Prostate gland (tissue), 2 donors: ENCODE data around the gene MED20. TPM values are rescaled to one million over a fixed set of nuclear protein-coding genes. Genes with fewer than 3 reads are reported as not detected.

Experiments used
- DNase-seq: peaks from one replicate; pipeline ENCODE4 v3.0.0-alpha.2; 2019; ENCODE audit warnings: low spot score
- H3K27ac ChIP-seq, 2 donors: fragments of 200-600 bp; sonication (generic); 2 replicates each; pipeline ENCODE4 v1.5.1; 2017 to 2019
- H3K27me3 ChIP-seq: fragments of 200-600 bp; sonication (generic); replicated peaks from 2 replicates; pipeline ENCODE4 v1.5.1; 2019; ENCODE audit not compliant: insufficient read depth
- H3K36me3 ChIP-seq, 2 donors: fragments of 200-600 bp; sonication (generic); 1 replicate in 1 of 2; 2 replicates in 1 of 2; pipeline versions ENCODE4 v1.5.1 to v1.8.1; 2017 to 2019
- H3K4me1 ChIP-seq: fragments of 200-600 bp; sonication (generic); replicated peaks from 2 replicates; pipeline ENCODE4 v1.5.1; 2019
- H3K4me3 ChIP-seq, 2 donors: fragments of 200-600 bp; sonication (generic); 2 replicates each; pipeline ENCODE4 v1.5.1; 2017 to 2019
- H3K9me3 ChIP-seq: fragments of 200-600 bp; sonication (generic); 2 replicates; pipeline ENCODE4 v1.5.1; 2017
- POLR2A ChIP-seq: fragments of 450-650 bp; IDR thresholded peaks from one replicate; pipeline ENCODE4 v1.6.1; 2016; ENCODE audit warnings: antibody characterized with exemption, mild to moderate bottlenecking
- POLR2AphosphoS5 ChIP-seq: sonication (generic); formaldehyde crosslinking; IDR thresholded peaks from one replicate; pipeline ENCODE4 v1.6.1; 2017; ENCODE audit warnings: antibody characterized with exemption
- WGBS: methylation state at CpG from one replicate; pipeline ENCODE4 v1.1.5; 2018; 5-methylcytosine and 5-hydroxymethylcytosine counted together
- intact Hi-C: fragments of 100-400 bp; cut with DNase I; formaldehyde crosslinking; loops from one replicate; pipeline ENCODE4 v1.14.2; 2022
- total RNA-seq, 2 donors: library from RNA; depleted of rRNA; stranded (reverse); fragments of >200 nt; gene quantifications; one replicate each; pipeline ENCODE4 v1.1.0, GENCODE V29; 2016
- TF ChIP-seq, protein P1 (sequence below), 4 experiments: fragments of 200-600 bp in 2 of 4; fragments of 450-650 bp in 2 of 4; sonication (generic) in 2 of 4; IDR thresholded peaks; 1 replicate in 3 of 4; 2 replicates in 1 of 4; pipeline ENCODE4 v1.5.1; 2016 to 2019; ENCODE audit warnings: antibody characterized with exemption in 4 of 4, mild to moderate bottlenecking in 2 of 4, moderate library complexity in 2 of 4

Gene MED20
- total RNA-seq, 2 donors from 2014 or later, result 20.2 to 25.5 TPM

DNA sequence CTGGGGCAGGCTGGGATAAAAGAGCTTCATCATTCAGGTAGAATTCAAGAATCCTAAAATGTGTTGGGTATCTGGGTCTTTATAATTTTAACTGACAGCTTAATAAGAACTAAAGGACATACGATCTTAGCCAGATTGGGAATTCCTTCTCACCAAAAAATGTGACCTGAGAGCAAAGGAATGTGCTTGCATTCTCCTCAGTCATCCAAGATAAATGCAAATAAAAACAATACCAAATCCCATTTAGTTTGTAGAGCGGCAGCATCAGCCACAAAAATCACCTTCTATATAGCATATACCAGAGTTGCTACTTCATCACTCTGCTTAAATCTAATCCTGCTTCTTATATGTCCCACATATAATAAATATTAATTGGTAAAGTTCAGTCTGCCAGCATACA, 42.7 kb downstream of the MED20 start:
- H3K9me3 ChIP-seq, result no peaks in the 10 kb centered on the region
- H3K36me3 ChIP-seq, result no peaks in the 10 kb centered on the region
- H3K4me3 ChIP-seq, result no peak overlapping the region
- H3K27me3 ChIP-seq, result no peaks in the 10 kb centered on the region
- no peak for DNase-seq
- no peaks in the 10 kb centered on the region for H3K4me1 ChIP-seq
- no peak for TF ChIP-seq POLR2AphosphoS5
- TF ChIP-seq, protein P1, sequence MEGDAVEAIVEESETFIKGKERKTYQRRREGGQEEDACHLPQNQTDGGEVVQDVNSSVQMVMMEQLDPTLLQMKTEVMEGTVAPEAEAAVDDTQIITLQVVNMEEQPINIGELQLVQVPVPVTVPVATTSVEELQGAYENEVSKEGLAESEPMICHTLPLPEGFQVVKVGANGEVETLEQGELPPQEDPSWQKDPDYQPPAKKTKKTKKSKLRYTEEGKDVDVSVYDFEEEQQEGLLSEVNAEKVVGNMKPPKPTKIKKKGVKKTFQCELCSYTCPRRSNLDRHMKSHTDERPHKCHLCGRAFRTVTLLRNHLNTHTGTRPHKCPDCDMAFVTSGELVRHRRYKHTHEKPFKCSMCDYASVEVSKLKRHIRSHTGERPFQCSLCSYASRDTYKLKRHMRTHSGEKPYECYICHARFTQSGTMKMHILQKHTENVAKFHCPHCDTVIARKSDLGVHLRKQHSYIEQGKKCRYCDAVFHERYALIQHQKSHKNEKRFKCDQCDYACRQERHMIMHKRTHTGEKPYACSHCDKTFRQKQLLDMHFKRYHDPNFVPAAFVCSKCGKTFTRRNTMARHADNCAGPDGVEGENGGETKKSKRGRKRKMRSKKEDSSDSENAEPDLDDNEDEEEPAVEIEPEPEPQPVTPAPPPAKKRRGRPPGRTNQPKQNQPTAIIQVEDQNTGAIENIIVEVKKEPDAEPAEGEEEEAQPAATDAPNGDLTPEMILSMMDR (IDR thresholded peaks at IDR 0.05), result no peak
- no peak for TF ChIP-seq POLR2A
- 78% methylated on average over 2 of the region's 2 CpGs for WGBS
- intact Hi-C loops, result no loop called here
- H3K27ac ChIP-seq, result no peak overlapping the region

DNA sequence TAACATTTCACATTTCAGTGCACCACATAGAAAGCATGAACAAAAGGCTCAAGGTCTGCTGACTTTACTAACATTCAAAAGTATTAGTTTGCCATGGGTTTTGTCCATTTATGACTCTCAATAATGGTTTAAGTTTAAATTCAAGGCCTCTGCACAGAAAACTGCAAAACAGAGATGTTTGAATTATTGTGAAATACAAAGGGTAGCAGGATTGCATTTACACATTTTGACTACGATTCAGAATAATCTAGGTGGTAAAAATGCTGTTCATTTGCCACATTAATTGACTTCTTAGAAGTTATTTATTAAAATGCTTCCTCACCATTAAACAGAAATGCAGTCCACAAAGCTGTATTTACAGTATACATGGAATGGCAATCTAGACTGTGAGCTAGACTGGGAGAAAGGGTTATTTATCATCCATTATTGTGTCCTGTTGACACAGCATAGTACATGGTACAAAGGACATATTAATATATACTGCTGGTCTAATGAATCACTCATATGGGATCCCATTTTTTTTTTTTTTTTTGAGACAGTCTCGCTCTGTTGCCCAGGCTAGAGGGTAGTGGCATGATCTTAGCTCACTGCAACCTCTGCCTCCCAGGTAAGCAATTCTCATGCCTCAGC, 43.8 kb downstream of the MED20 start:
- WGBS, result 90% methylated on average over 2 of the region's 2 CpGs
- no peaks in the 10 kb centered on the region for H3K36me3 ChIP-seq
- intact Hi-C loops, result no loop called here
- no peaks in the 10 kb centered on the region for H3K27me3 ChIP-seq
- H3K27ac ChIP-seq, result no peak overlapping the region
- H3K9me3 ChIP-seq, result no peaks in the 10 kb centered on the region
- H3K4me3 ChIP-seq, result no peak overlapping the region
- H3K4me1 ChIP-seq, result no peaks in the 10 kb centered on the region
- TF ChIP-seq POLR2AphosphoS5, result no peak
- TF ChIP-seq POLR2A, result no peak
- TF ChIP-seq, protein P1 (IDR thresholded peaks at IDR 0.05), result no peak
- DNase-seq, result no peak

DNA sequence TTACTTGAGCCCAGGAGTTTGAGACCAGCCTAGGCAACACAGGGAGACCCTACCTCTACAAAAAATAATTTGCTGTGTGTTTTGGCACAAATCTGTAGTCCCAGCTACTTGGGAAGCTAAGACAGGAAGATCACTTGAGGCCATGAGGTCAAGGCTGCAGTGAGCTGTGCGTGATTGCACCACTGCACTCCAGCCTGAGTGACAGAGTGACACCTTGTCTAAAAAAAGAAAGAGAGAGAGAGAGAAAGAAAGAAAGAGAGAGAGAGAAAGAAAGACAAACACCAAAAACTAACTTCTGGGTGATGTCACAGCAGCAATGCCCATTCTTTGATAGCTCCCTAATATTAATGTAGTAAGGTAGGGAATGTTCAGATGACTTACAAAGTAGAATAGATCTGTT, 46.2 kb downstream of the MED20 start:
- Histone ChIP-seq H3K27ac (no peak overlapping the region), H3K36me3 (no peaks in the 10 kb centered on the region), H3K9me3 (no peaks in the 10 kb centered on the region), H3K4me1 (no peaks in the 10 kb centered on the region), H3K27me3 (no peaks in the 10 kb centered on the region), H3K4me3 (no peak overlapping the region)
- TF ChIP-seq, protein P1 (IDR thresholded peaks at IDR 0.05), result no peak
- no peak for DNase-seq
- WGBS, result 88% methylated on average over 1 of the region's 1 CpG
- intact Hi-C loops, result no loop called here

DNA sequence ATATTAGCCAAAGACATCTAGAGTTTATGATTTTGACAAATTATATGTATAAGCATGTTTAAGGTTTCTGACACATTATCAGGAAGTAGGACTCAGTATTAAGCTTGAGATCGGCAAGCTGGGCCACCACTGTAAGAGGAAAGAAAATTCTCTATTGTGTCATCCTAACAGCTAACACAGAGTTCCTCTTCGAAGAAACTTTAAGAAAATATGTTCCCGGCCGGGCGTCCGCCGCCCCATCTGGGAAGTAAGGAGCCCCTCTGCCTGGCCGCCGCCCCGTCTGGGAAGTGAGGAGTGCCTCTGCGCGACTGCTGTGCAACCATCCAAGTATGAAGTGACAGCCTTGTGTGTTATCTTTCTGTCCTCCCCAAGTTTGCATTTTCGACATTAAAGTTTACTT, 48.8 kb downstream of the MED20 start:
- no peaks in the 10 kb centered on the region for H3K27me3 ChIP-seq
- DNase-seq, result no peak
- H3K27ac ChIP-seq, result no peak overlapping the region
- no peaks in the 10 kb centered on the region for H3K4me1 ChIP-seq
- H3K36me3 ChIP-seq, result no peaks in the 10 kb centered on the region
- intact Hi-C loops, result no loop called here
- H3K4me3 ChIP-seq, result no peak overlapping the region
- H3K9me3 ChIP-seq, result no peaks in the 10 kb centered on the region
- 96% methylated on average over 13 of the region's 13 CpGs for WGBS
- TF ChIP-seq POLR2AphosphoS5 (no peak), POLR2A (no peak)
- TF ChIP-seq, protein P1 (IDR thresholded peaks at IDR 0.05), result no peak

DNA sequence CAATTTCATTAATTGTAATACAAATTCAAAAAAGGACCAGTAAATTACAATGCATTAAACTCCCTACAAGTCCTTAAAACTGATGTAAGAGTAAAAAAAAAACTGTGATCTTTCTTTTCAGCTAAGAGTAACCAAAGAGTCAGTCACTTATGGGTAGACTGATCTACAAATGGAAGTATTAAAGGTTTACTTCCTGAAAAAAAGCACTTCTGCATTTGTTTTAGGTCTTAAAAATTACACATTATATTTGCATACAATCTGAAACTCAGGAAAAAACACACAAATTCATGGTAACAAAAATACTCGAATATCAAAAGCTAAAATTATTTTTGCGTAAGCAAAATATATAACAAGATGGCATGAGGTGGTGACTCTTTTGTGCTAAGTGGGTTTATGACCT, 49.2 kb downstream of the MED20 start:
- intact Hi-C loops, result no loop called here
- no peak for TF ChIP-seq POLR2A
- TF ChIP-seq, protein P1 (IDR thresholded peaks at IDR 0.05), result no peak
- TF ChIP-seq POLR2AphosphoS5, result no peak
- H3K27me3 ChIP-seq, result no peaks in the 10 kb centered on the region
- no peak overlapping the region for H3K4me3 ChIP-seq
- no peak for DNase-seq
- H3K36me3 ChIP-seq, result no peaks in the 10 kb centered on the region
- H3K9me3 ChIP-seq, result no peaks in the 10 kb centered on the region
- H3K27ac ChIP-seq, result no peak overlapping the region
- no peaks in the 10 kb centered on the region for H3K4me1 ChIP-seq
- 95% methylated on average over 2 of the region's 2 CpGs for WGBS
